Endodermal cell (in vitro differentiated cells): ENCODE measurements around the gene UNC5C. TPM values are rescaled to one million over a fixed set of nuclear protein-coding genes. Genes with fewer than 3 reads are reported as not detected.
A peak's percentile ranks its signal among the peaks of the same experiment; 100 is the strongest.

Experiments
- DNase-seq: peaks from one replicate; pipeline ENCODE4 v3.0.0-alpha.2; 2017
- H3K27ac ChIP-seq: 2 replicates; pipeline ENCODE4 v1.5.1; 2013; ENCODE audit warnings: mild to moderate bottlenecking, low read depth, low read length, moderate library complexity
- H3K27me3 ChIP-seq: 2 replicates; pipeline ENCODE4 v1.6.1; 2013; ENCODE audit warnings: mild to moderate bottlenecking, low read length, moderate library complexity; ENCODE audit not compliant: insufficient read depth, control insufficient read depth, poor library complexity, severe bottlenecking
- H3K36me3 ChIP-seq: 2 replicates; pipeline ENCODE4 v1.7.0; 2013; ENCODE audit warnings: mild to moderate bottlenecking, low read length, moderate library complexity; ENCODE audit not compliant: control insufficient read depth, insufficient read depth
- H3K4me1 ChIP-seq: one replicate; pipeline ENCODE4 v1.7.0; 2013; ENCODE audit warnings: low read length; ENCODE audit not compliant: control insufficient read depth, insufficient read depth
- H3K4me3 ChIP-seq: 2 replicates; pipeline ENCODE4 v1.5.1; 2013; ENCODE audit warnings: mild to moderate bottlenecking, low read length, moderate library complexity
- H3K9ac ChIP-seq: 2 replicates; pipeline ENCODE4 v1.6.1; 2013; ENCODE audit warnings: mild to moderate bottlenecking, low read length, moderate library complexity; ENCODE audit not compliant: poor library complexity, severe bottlenecking; ENCODE audit errors: extremely low read depth
- H3K9me3 ChIP-seq: 2 replicates; pipeline ENCODE4 v1.6.1; 2013; ENCODE audit warnings: mild to moderate bottlenecking, low read length, moderate library complexity; ENCODE audit not compliant: control insufficient read depth
- H3K27ac Mint-ChIP-seq: 2 replicates; pipeline ENCODE4 v1.8.0; 2020; ENCODE audit warnings: mixed read lengths
- H3K27me3 Mint-ChIP-seq: 2 replicates; pipeline ENCODE4 v1.8.0; 2021; ENCODE audit warnings: mild to moderate bottlenecking, mixed read lengths; ENCODE audit not compliant: insufficient read depth
- H3K36me3 Mint-ChIP-seq: 2 replicates; pipeline ENCODE4 v1.8.0; 2020; ENCODE audit warnings: low read depth, mixed read lengths
- H3K4me1 Mint-ChIP-seq: 2 replicates; pipeline ENCODE4 v1.8.0; 2020; ENCODE audit warnings: mixed read lengths
- H3K4me3 Mint-ChIP-seq: 2 replicates; pipeline ENCODE4 v1.8.0; 2020; ENCODE audit warnings: mild to moderate bottlenecking, moderate library complexity, mixed read lengths
- H3K9me3 Mint-ChIP-seq: 2 replicates; pipeline ENCODE4 v1.8.0; 2020; ENCODE audit warnings: mild to moderate bottlenecking, mixed read lengths
- CTCF ChIP-seq: fragments of 200-600 bp; sonication (generic); conservative IDR thresholded peaks from 2 replicates; pipeline ENCODE4 v1.5.0; 2021; ENCODE audit warnings: antibody characterized with exemption, mild to moderate bottlenecking
- WGBS, 2 experiments: methylation state at CpG; one replicate each; pipeline versions ENCODE4 v1.1.5 to v1.1.7; 2013; ENCODE audit warnings: missing lambda C conversion rate in 2 of 2, mixed read lengths in 1 of 2; ENCODE audit not compliant: insufficient coverage in 1 of 2, insufficient read length in 1 of 2; 5-methylcytosine and 5-hydroxymethylcytosine counted together
- total RNA-seq, 2 donors: library from RNA; stranded (reverse); fragmentation: NEBNext Ultra II Directional in 1 of 2; extraction: Animal tissue kit (Norgen Biotek cat#: 25700) in 1 of 2; gene quantifications; 2 replicates in 1 of 2; 3 replicates in 1 of 2; pipeline ENCODE4 v1.2.1, GENCODE V29; 2021

Gene UNC5C
- total RNA-seq, 2 donors from 2014 or later, result 2.0 to 7.2 TPM

DNA sequence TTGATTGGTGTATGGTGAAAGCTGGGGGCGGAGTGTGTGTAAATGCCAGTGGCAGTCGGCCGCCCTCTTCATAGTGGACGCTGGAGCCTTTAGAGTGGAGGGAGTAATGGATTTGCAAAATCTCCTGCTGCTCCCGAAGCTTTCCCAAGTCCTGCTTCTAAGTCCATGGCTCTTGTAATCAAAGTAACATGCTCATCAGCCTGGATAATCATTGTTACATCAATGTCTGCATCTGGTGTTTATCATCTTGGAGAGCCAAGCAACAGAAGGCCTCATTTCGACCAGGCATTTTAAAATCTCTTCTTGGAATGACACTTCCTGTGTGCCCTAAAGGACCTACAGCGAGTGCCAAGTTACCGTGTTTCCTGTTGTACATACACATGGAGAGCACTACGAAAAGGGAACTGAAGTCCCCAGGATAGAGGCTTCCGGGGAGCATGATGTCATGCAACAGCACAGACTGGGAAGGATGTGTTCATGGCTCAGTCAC is 32.2 kb downstream of the UNC5C start:
- H3K27me3 Mint-ChIP-seq, result no peaks in the 10 kb centered on the region
- Histone ChIP-seq H3K27me3 (no peaks in the 10 kb centered on the region), H3K27ac (no peak overlapping the region), H3K9me3 (no peaks in the 10 kb centered on the region), H3K36me3 (no peaks in the 10 kb centered on the region), H3K4me1 (no peaks in the 10 kb centered on the region), H3K9ac (no peak overlapping the region), H3K4me3 (no peak overlapping the region)
- H3K9me3 Mint-ChIP-seq, result no peaks in the 10 kb centered on the region
- WGBS, 2 experiments, result 93 to 94% methylated on average over 10 of the region's 10 CpGs
- H3K27ac Mint-ChIP-seq, result no peak overlapping the region
- no peak for TF ChIP-seq CTCF
- no peaks in the 10 kb centered on the region for H3K36me3 Mint-ChIP-seq
- no peak for DNase-seq
- no peaks in the 10 kb centered on the region for H3K4me1 Mint-ChIP-seq
- no peak overlapping the region for H3K4me3 Mint-ChIP-seq

DNA sequence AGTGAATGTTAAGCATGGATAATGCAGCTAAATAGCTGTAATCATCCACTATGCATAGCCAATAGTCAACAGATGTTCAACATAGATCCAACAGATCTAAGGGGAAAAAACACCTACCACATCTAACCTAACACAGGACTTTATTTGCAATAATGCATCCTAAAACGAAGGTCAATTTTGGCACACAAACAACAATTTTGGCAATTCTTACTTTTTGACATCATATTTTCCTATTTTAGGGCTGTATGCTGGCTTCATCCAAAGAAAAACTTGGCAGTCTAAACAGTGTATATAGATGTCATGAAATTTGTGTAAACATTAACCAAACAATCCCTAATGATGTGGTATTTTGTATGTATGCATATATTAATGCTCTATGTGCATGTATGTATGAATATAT is 33.2 kb downstream of the UNC5C start:
- peaks cover 5% of the 10 kb centered on the region for H3K4me1 Mint-ChIP-seq
- Histone ChIP-seq H3K9me3 (no peaks in the 10 kb centered on the region), H3K27me3 (no peaks in the 10 kb centered on the region), H3K4me1 (peaks cover 2% of the 10 kb centered on the region), H3K4me3 (no peak overlapping the region), H3K36me3 (no peaks in the 10 kb centered on the region), H3K27ac (no peak overlapping the region), H3K9ac (no peak overlapping the region)
- DNase-seq, result no peak
- no peaks in the 10 kb centered on the region for H3K9me3 Mint-ChIP-seq
- H3K36me3 Mint-ChIP-seq, result no peaks in the 10 kb centered on the region
- no peaks in the 10 kb centered on the region for H3K27me3 Mint-ChIP-seq
- TF ChIP-seq CTCF, result no peak
- no peak overlapping the region for H3K27ac Mint-ChIP-seq
- 91 to 100% methylated on average over 1 of the region's 1 CpG for WGBS, 2 experiments
- no peak overlapping the region for H3K4me3 Mint-ChIP-seq

GRCh38 chr4:95513022-95513421 is 35.8 kb downstream of the UNC5C start:
- WGBS, 2 experiments, result 92 to 100% methylated on average over 3 to 4 of the region's 4 CpGs
- H3K9me3 Mint-ChIP-seq, result no peaks in the 10 kb centered on the region
- no peaks in the 10 kb centered on the region for H3K36me3 ChIP-seq
- no peak overlapping the region for H3K9ac ChIP-seq
- H3K9me3 ChIP-seq, result no peaks in the 10 kb centered on the region
- no peak overlapping the region for H3K27ac Mint-ChIP-seq
- no peak overlapping the region for H3K4me3 ChIP-seq
- no peaks in the 10 kb centered on the region for H3K36me3 Mint-ChIP-seq
- H3K27me3 Mint-ChIP-seq, result no peaks in the 10 kb centered on the region
- H3K4me3 Mint-ChIP-seq, result no peak overlapping the region
- no peak for DNase-seq
- H3K27me3 ChIP-seq, result no peaks in the 10 kb centered on the region
- no peak for TF ChIP-seq CTCF
- peak overlapping the region; percentile 6 for H3K27ac ChIP-seq
- peaks cover 3% of the 10 kb centered on the region for H3K4me1 ChIP-seq
- peaks cover 5% of the 10 kb centered on the region for H3K4me1 Mint-ChIP-seq
